GM13977 (cell line): ENCODE measurements around the gene RALGAPA1.

Source experiments
- DNase-seq: peaks from one replicate; pipeline ENCODE4 v3.0.0; 2012; ENCODE audit warnings: low spot score
- CTCF ChIP-seq: IDR thresholded peaks from 2 replicates; pipeline ENCODE4 v1.5.1; 2012; ENCODE audit warnings: mild to moderate bottlenecking, control low read depth; ENCODE audit not compliant: insufficient read depth; ENCODE audit errors: extremely low read depth, missing control alignments
- in situ Hi-C: fragments of 300-500 bp; cut with MboI; formaldehyde crosslinking; loops from one replicate; pipeline ENCODE4 v1.12.0; 2022; ENCODE audit warnings: low sequenced_read_pairs, low pct_unique_long_range_greater_than_20kb, mixed read lengths, inconsistent platforms; ENCODE audit not compliant: unreplicated experiment

RALGAPA1 gene

GRCh38 chr14:35704793-35705493 lies 104.2 kb downstream of the RALGAPA1 start:
- TF ChIP-seq CTCF = no peak
- no peak for DNase-seq
- in situ Hi-C loops = no loop called here

- in situ Hi-C loops = no loop called here
- no peak for DNase-seq
- no peak for TF ChIP-seq CTCF
These were observed 107.6 kb downstream of the RALGAPA1 start for GRCh38 chr14:35701531-35701930.

GRCh38 chr14:35699791-35700444 lies 109.2 kb downstream of the RALGAPA1 start:
- DNase-seq = no peak
- TF ChIP-seq CTCF = no peak
- in situ Hi-C loops = loop anchor here (25.0 kb wide), 1 partner anchor 538 kb away; no protein-coding TSS in a partner anchor

- TF ChIP-seq CTCF = no peak
- in situ Hi-C loops = loop anchor here (25.0 kb wide), 1 partner anchor 534 kb away; no protein-coding TSS in a partner anchor
- no peak for DNase-seq
These were observed 112.5 kb downstream of the RALGAPA1 start for GRCh38 chr14:35696575-35696974.

- no peak for TF ChIP-seq CTCF
- no peak for DNase-seq
- in situ Hi-C loops = loop anchor here (25.0 kb wide), 1 partner anchor 534 kb away; no protein-coding TSS in a partner anchor
These were observed 113.0 kb downstream of the RALGAPA1 start for GRCh38 chr14:35696119-35696518.

- TF ChIP-seq CTCF = no peak
- DNase-seq = no peak
- in situ Hi-C loops = loop anchor here (25.0 kb wide), 1 partner anchor 533 kb away; no protein-coding TSS in a partner anchor
These were observed 113.4 kb downstream of the RALGAPA1 start for GRCh38 chr14:35695647-35696046.
